ENCODE data around the gene SEC24B.

Gene SEC24B

DNA sequence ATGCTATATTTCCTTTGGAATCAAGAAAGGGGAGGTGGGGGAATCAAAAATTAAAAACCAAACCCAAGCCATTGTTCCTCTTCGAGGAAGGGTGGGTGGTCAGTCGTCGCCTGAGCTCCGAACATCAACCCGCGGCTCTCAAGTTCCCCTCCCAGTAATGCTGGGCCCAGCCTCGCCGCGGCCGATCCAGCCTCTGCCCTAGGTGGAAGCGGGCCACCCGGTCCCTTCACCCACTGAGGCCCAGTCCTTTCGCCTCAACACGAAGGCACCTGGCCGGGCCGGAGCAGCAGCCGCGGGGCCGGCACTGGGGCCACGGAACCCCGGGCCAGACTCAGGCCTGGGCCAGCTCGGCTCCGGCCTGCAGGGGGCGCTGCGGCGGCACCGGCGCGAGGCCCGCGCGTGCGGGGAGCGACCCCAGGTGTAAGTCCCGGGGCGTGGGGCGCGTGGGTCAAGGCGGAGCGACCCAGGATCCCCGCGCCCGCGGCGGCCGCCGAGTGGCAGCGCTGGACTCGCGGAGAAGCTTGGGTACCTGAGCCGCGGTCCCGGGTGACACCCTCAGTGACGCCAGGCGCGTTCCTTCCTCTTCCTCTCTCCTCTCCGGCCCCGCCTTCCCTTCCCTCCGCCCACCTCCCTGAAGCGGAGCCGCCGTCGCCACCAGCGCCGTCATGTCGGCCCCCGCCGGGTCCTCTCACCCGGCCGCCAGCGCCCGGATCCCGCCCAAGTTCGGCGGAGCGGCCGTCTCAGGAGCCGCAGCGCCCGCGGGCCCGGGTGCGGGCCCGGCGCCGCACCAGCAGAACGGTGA is at the start of gene SEC24B:
SEC24B (plus strand) TSS at position 611 of the 802 bp plus-strand sequence; CDS start at position 666, 55 bp downstream.
- Histone ChIP-seq H3K27me3 (ENCODE audit: control insufficient read depth, insufficient read depth, low read length) (no peaks in the 10 kb centered on the region), H3K9ac (ENCODE audit: low read length) (peak within 1 kb of the TSS; percentile 88), H3K4me1 (ENCODE audit: control insufficient read depth, low read depth, low read length) (peaks cover 19% of the 10 kb centered on the region), H3K9me3 (ENCODE audit: control insufficient read depth, low read depth, low read length) (no peaks in the 10 kb centered on the region), H3K27ac (ENCODE audit: low read length) (peak within 1 kb of the TSS; percentile 91), H3K4me3 (ENCODE audit: low read length) (peak within 1 kb of the TSS; percentile 97), H3K36me3 (ENCODE audit: control insufficient read depth, low read depth, low read length) (no peaks in the 10 kb centered on the region)

DNA sequence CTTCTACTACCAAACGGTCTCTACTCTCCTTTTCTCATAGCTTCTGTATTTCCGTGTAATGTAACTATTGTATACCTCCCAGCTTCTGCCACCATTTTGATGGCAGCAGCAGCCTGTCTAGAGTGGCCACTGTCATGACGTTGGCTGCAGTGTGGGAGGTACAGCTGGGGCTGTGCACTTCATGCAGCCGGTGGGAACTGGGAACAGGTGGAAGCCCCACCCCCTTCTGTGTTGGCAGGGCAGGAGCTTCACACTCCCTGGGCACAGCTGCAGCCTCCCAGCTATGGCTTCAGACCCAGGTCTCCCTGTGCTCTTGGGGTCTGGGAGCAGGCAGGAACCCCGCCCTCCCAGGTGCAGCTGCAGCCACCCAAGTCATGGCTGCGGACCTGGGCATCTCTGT is 49.8 kb upstream of the SEC24B start:
- Histone ChIP-seq H3K9ac (ENCODE audit: low read length) (no peak overlapping the region), H3K27ac (ENCODE audit: low read length) (no peak overlapping the region), H3K4me3 (ENCODE audit: low read length) (no peak overlapping the region), H3K9me3 (ENCODE audit: control insufficient read depth, low read depth, low read length) (no peaks in the 10 kb centered on the region), H3K4me1 (ENCODE audit: control insufficient read depth, low read depth, low read length) (no peaks in the 10 kb centered on the region), H3K27me3 (ENCODE audit: control insufficient read depth, insufficient read depth, low read length) (no peaks in the 10 kb centered on the region), H3K36me3 (ENCODE audit: control insufficient read depth, low read depth, low read length) (no peaks in the 10 kb centered on the region)

DNA sequence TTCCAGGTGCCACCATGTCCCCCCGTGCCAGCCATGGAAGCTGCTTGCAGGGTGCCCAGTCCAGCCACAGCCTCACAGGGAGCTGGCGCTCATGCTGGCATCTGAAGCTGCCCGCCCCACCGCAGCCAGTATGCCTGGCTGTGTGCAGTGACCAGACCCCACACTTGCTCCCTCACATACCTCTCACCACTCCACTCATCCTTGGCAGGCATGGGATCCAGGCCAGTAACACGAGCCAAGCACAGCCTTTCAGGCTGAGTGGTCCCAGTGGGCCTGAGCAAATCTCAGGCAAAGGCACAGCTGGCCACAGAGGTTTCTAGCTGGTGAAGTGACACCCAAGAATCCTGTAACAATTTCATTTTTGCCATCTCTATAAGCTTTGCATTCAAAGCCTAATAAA is 48.4 kb upstream of the SEC24B start:
- H3K27ac ChIP-seq (ENCODE audit: low read length), result no peak overlapping the region
- no peak overlapping the region for H3K9ac ChIP-seq (ENCODE audit: low read length)
- no peaks in the 10 kb centered on the region for H3K4me1 ChIP-seq (ENCODE audit: control insufficient read depth, low read depth, low read length)
- no peaks in the 10 kb centered on the region for H3K27me3 ChIP-seq (ENCODE audit: control insufficient read depth, insufficient read depth, low read length)
- no peaks in the 10 kb centered on the region for H3K9me3 ChIP-seq (ENCODE audit: control insufficient read depth, low read depth, low read length)
- H3K36me3 ChIP-seq (ENCODE audit: control insufficient read depth, low read depth, low read length), result no peaks in the 10 kb centered on the region
- H3K4me3 ChIP-seq (ENCODE audit: low read length), result no peak overlapping the region

DNA sequence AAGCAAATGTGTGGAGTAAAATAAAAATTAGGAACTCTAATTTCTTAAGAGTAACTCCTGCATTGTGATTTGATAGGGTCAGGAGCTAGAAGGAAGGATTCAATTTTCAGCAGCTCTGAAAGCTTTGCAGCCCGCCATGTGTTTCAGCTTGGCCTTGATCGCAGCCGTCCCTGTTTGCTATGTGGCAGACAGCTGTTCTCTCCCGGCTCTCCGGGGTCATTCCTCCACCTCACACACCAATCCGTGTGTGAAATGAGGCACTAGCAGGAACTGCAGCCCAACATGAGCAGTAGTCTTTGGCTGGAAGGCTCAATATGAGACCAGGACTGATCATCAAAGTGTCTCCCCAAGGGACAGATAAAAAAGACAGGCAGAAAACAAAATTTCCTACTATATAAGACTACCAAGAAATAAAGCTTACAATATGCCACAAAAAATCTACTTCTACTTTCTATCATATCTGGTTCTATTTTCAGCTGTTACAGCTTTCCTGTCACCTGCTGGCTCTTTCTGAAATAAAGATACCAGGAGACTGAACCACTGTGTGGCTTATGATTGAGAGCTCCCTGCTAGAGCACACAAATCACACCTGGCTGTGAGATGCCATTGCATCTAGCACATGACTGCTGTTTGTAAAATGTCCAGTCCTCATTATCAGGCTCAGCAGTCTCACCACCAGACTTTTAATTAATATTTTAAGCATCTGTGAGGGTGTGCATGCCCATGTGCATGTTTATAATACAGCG is 44.1 kb upstream of the SEC24B start:
- Histone ChIP-seq H3K9ac (ENCODE audit: low read length) (no peak overlapping the region), H3K36me3 (ENCODE audit: control insufficient read depth, low read depth, low read length) (no peaks in the 10 kb centered on the region), H3K27me3 (ENCODE audit: control insufficient read depth, insufficient read depth, low read length) (no peaks in the 10 kb centered on the region), H3K4me1 (ENCODE audit: control insufficient read depth, low read depth, low read length) (no peaks in the 10 kb centered on the region), H3K27ac (ENCODE audit: low read length) (no peak overlapping the region), H3K4me3 (ENCODE audit: low read length) (no peak overlapping the region), H3K9me3 (ENCODE audit: control insufficient read depth, low read depth, low read length) (no peaks in the 10 kb centered on the region)

DNA sequence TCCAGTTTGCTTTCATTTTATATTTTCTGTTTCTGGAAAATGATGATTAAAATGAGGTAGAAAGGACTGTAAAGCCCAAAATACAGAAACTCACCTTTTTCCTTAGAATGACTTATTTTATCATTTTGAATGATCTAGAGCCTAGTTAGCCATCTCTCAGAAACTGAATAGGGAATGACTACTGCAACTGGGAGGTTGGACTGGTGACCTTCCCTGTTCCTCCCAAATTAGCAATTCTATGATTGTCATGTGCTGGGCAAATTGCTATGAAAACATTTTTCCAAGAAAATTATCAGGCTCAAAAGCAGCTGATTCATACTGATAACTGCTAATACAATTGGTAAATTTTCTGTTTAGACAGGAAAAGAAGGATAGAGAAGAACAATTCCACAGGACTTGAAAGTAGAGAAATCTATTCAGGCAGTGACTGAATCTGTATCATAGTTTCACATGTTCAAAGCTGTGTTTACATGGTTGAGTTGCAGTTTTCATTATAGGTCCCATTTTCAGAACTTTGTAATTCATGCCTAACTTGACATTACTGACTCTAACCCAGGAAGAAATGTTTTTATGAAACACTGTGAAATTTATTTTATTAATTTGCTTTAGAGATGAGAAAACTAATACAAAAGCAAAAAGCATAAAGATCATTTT is 43.4 kb upstream of the SEC24B start:
- H3K36me3 ChIP-seq (ENCODE audit: control insufficient read depth, low read depth, low read length), result no peaks in the 10 kb centered on the region
- H3K4me3 ChIP-seq (ENCODE audit: low read length), result no peak overlapping the region
- H3K27me3 ChIP-seq (ENCODE audit: control insufficient read depth, insufficient read depth, low read length), result no peaks in the 10 kb centered on the region
- H3K4me1 ChIP-seq (ENCODE audit: control insufficient read depth, low read depth, low read length), result no peaks in the 10 kb centered on the region
- no peak overlapping the region for H3K9ac ChIP-seq (ENCODE audit: low read length)
- H3K27ac ChIP-seq (ENCODE audit: low read length), result no peak overlapping the region
- H3K9me3 ChIP-seq (ENCODE audit: control insufficient read depth, low read depth, low read length), result no peaks in the 10 kb centered on the region

DNA sequence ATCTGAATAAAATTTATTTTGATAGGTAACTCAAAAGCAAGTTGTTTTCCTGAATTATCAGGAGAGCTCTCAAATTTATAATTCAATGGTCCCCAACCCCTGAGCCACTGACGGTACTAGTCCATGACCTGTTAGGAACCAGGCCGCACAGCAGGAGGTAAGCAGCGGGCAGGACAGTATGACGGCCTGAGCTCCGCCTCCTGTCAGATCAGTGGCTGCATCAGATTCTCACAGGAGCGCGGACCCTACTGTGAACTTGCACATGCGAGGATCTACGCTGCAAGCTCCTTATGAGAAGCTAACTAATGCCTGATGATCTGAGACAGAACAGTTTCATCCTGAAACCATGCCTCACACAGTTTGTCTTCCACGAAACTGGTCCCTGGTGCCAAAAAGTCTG is 37.9 kb upstream of the SEC24B start:
- no peak overlapping the region for H3K4me3 ChIP-seq (ENCODE audit: low read length)
- no peak overlapping the region for H3K9ac ChIP-seq (ENCODE audit: low read length)
- peaks cover 9% of the 10 kb centered on the region for H3K4me1 ChIP-seq (ENCODE audit: control insufficient read depth, low read depth, low read length)
- H3K27ac ChIP-seq (ENCODE audit: low read length), result no peak overlapping the region
- H3K27me3 ChIP-seq (ENCODE audit: control insufficient read depth, insufficient read depth, low read length), result no peaks in the 10 kb centered on the region
- H3K9me3 ChIP-seq (ENCODE audit: control insufficient read depth, low read depth, low read length), result no peaks in the 10 kb centered on the region
- no peaks in the 10 kb centered on the region for H3K36me3 ChIP-seq (ENCODE audit: control insufficient read depth, low read depth, low read length)

DNA sequence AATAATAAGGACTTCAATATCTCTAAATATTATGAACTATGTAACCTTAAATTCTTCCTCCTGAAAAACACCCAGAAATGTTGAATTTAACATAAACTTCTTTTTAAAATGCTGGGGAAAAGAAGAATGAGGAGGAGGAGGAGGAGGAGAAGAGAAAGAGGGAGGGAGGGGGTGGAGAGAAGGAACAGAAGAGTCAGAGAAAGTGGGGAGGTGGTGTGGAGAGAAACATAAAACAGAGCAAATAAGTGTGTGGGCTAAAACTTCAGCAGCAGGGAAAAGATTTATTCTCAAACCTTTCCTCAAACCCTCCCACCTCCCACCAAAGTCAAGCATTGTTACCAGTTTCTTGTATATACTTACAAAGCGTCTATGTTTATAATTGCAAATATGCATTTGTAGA is 34.7 kb upstream of the SEC24B start:
- H3K9ac ChIP-seq (ENCODE audit: low read length), result no peak overlapping the region
- H3K9me3 ChIP-seq (ENCODE audit: control insufficient read depth, low read depth, low read length), result no peaks in the 10 kb centered on the region
- H3K27ac ChIP-seq (ENCODE audit: low read length), result no peak overlapping the region
- H3K36me3 ChIP-seq (ENCODE audit: control insufficient read depth, low read depth, low read length), result no peaks in the 10 kb centered on the region
- peaks cover 9% of the 10 kb centered on the region for H3K4me1 ChIP-seq (ENCODE audit: control insufficient read depth, low read depth, low read length)
- H3K27me3 ChIP-seq (ENCODE audit: control insufficient read depth, insufficient read depth, low read length), result no peaks in the 10 kb centered on the region
- no peak overlapping the region for H3K4me3 ChIP-seq (ENCODE audit: low read length)

DNA sequence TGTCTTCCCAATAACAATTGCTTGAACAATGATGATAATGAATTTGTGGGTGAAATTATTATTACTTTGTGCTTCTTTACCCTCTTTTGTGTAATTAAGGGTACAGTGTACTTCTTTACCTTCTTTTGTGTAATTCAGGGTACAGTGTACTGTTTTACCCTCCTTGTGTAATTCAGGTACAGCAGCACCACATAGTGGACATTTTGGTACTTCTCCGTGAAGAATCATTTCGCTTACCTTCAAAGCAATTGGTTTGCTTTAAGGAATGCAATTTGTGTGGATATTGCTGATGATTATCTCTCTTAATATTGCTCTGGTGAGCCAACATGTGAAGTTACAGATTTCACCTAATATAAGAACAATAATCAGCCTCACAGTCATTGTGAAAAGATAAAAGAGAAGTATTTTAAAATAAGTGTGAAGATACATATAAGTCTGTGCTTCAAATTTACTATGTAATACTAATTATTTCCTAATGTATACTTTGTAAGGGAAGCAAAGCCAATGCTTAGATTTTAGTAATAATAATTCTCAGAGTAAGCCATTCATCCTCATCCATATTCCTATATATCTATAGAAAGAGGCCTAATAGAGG is 27.2 kb upstream of the SEC24B start:
- Histone ChIP-seq H3K36me3 (ENCODE audit: control insufficient read depth, low read depth, low read length) (no peaks in the 10 kb centered on the region), H3K9ac (ENCODE audit: low read length) (no peak overlapping the region), H3K4me1 (ENCODE audit: control insufficient read depth, low read depth, low read length) (no peaks in the 10 kb centered on the region)

DNA sequence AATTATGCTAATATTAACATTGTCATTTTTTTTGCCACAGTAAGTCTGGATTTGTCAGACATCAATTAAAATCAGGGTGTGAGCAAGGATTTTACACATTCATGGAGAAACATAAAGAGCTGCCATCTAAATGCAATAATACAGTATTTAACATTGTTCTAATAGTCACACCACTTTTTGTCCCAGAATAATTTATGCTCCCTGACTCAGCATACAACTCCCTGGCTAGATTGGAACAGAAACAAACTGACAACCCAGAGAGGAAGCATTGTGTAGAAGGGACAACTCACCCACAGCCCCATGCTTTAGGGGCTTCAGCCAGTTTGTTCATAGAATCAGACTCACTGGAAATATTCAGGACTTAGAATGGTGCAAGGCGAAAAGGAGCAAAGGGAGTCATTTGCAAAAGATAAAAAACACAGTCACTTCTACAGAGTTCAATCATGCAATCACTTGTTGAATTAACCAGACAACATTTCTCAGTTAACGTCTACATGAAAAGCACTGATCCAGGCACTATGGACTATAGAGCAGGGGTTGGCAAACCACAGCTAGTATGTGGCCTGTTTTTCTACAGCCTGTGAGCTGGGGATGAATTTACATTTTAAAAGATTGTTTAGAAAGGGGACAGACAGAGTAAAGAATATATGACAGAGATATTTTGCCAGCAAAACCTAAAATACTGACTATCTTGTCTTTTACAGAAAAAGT is 26.4 kb upstream of the SEC24B start:
- H3K4me1 ChIP-seq (ENCODE audit: control insufficient read depth, low read depth, low read length), result no peaks in the 10 kb centered on the region
- no peak overlapping the region for H3K9ac ChIP-seq (ENCODE audit: low read length)
- H3K4me3 ChIP-seq (ENCODE audit: low read length), result no peak overlapping the region
- H3K9me3 ChIP-seq (ENCODE audit: control insufficient read depth, low read depth, low read length), result no peaks in the 10 kb centered on the region
- H3K36me3 ChIP-seq (ENCODE audit: control insufficient read depth, low read depth, low read length), result no peaks in the 10 kb centered on the region
- H3K27me3 ChIP-seq (ENCODE audit: control insufficient read depth, insufficient read depth, low read length), result no peaks in the 10 kb centered on the region
- no peak overlapping the region for H3K27ac ChIP-seq (ENCODE audit: low read length)

More for the DNA sequence above, 27.2 kb upstream of the SEC24B start:
- no peaks in the 10 kb centered on the region for H3K27me3 ChIP-seq (ENCODE audit: control insufficient read depth, insufficient read depth, low read length)
- no peaks in the 10 kb centered on the region for H3K9me3 ChIP-seq (ENCODE audit: control insufficient read depth, low read depth, low read length)
- H3K27ac ChIP-seq (ENCODE audit: low read length), result no peak overlapping the region
- H3K4me3 ChIP-seq (ENCODE audit: low read length), result no peak overlapping the region

DNA sequence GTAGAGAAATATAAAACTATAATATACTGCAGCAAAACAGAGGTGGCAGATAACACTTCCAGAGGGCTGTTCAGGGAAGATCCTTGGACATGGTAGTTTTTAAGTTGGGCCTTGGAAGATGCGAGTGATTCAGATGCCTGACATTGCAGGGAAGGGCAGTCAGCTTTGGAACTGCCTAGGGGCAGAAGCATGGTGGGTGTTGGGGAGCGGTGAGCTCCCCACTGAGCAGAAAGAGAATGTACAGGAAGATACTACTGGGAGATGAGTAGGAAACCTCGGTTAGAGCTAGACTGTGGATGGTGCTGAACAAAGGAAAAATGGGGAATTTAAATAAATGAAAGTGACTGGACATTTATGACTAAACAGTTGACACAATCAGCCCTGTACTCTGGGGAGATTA is 24.9 kb upstream of the SEC24B start:
- H3K4me3 ChIP-seq (ENCODE audit: low read length), result no peak overlapping the region
- no peaks in the 10 kb centered on the region for H3K4me1 ChIP-seq (ENCODE audit: control insufficient read depth, low read depth, low read length)
- H3K36me3 ChIP-seq (ENCODE audit: control insufficient read depth, low read depth, low read length), result no peaks in the 10 kb centered on the region
- no peaks in the 10 kb centered on the region for H3K27me3 ChIP-seq (ENCODE audit: control insufficient read depth, insufficient read depth, low read length)
- H3K9me3 ChIP-seq (ENCODE audit: control insufficient read depth, low read depth, low read length), result no peaks in the 10 kb centered on the region
- H3K9ac ChIP-seq (ENCODE audit: low read length), result no peak overlapping the region
- H3K27ac ChIP-seq (ENCODE audit: low read length), result no peak overlapping the region

DNA sequence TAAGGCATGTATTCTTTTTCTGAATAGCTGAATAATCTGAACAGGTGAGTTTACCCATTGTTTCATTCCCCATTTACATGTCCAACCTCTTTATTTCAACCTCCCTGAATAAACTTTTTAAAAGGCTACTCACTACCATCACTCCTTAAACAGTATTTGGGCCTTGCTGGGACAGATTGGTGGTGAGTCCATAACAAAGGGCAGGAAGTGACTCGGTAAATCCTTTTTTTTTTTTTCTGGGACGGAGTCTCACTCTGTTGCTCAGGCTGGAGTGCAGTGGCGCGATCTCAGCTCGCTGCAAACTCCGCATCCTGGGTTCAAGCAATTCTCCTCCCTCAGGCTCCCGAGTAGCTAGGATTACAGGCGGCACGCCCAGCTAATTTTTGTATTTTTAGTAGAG is 23.4 kb upstream of the SEC24B start:
- no peak overlapping the region for H3K9ac ChIP-seq (ENCODE audit: low read length)
- no peaks in the 10 kb centered on the region for H3K27me3 ChIP-seq (ENCODE audit: control insufficient read depth, insufficient read depth, low read length)
- no peaks in the 10 kb centered on the region for H3K9me3 ChIP-seq (ENCODE audit: control insufficient read depth, low read depth, low read length)
- no peak overlapping the region for H3K27ac ChIP-seq (ENCODE audit: low read length)
- H3K4me1 ChIP-seq (ENCODE audit: control insufficient read depth, low read depth, low read length), result peaks cover 8% of the 10 kb centered on the region
- H3K4me3 ChIP-seq (ENCODE audit: low read length), result no peak overlapping the region
- no peaks in the 10 kb centered on the region for H3K36me3 ChIP-seq (ENCODE audit: control insufficient read depth, low read depth, low read length)

Data from iPS-18a (cell line).